ENCODE measurements around the gene KCNG1.

The KCNG1 gene

DNA sequence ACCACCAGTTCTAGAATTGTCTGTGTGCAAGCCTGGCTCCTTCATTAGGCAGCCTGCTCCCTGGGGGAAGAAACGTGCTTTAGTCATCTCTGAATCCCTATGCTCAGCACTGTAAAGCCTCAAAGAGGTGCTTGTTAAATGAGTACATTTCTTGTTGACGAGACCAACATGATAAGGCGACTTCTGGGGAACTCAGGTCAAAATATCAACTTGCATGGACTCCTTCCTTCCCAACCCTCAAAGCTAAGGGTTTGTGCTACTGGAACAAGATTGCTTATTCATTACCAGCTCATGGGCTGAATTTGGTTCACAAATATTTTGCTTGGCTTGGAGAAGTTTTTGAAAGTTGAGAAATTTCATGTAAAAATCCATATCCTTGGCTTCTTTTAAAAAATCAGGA lies 10.6 kb downstream of the KCNG1 start:
- DNase-seq (ENCODE audit: low spot score), result no peak

DNA sequence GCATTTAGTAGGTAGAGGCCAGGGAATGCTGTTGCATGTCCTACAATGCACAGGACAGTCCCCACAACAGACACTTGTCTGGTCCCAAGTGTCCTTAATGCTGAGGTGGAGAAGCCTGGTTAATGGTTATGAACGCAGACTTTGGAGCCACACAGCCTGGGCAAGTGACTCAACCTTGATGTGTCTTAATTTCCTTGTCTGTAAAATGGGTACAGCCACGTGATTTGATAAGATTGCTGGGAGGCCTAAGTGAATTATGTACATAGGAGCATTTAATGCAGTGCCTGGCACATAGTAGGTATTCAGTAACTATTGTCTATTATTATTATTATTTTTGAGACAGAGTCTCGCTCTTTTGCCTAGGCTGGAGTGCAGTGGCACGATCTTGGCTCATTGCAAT lies 11.4 kb downstream of the KCNG1 start:
- DNase-seq (ENCODE audit: low spot score), result no peak

DNA sequence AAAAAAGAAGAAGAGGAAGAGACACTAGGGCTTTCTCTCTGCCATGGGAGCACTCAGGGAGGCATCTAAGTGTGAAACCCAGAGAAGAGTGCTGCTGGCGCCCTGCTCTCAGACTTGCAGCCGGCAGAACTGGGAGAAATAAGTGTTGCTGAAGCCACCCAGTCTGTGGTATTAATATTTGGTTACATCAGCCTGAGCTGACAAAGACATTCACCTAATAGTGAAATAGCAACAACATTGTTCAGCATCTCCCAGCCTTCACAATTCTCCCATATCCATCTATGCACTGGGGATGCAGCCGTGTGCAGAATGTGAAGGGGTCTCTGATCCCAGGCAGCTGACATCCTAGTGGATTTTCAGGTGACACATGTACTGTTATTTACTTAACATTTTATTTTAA lies 12.0 kb downstream of the KCNG1 start:
- DNase-seq (ENCODE audit: low spot score), result no peak

DNA sequence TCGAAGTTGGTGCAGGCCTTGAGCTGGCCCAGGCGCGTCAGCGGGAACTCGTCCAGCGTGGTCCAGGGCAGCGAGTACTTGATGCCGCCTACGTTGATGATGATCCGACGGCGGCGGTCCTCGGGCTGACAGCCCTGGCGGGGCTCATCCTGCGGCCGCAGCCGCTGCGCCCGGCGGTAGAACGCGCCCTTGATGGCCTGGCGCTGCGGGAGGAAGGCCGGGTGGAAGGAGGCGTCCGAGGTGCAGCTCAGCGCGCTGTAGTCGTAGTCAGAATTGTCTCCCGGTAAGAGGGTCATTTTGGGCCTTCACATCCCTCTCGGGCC lies 12.9 kb downstream of the KCNG1 start:
- no peak for DNase-seq (ENCODE audit: low spot score)

DNA sequence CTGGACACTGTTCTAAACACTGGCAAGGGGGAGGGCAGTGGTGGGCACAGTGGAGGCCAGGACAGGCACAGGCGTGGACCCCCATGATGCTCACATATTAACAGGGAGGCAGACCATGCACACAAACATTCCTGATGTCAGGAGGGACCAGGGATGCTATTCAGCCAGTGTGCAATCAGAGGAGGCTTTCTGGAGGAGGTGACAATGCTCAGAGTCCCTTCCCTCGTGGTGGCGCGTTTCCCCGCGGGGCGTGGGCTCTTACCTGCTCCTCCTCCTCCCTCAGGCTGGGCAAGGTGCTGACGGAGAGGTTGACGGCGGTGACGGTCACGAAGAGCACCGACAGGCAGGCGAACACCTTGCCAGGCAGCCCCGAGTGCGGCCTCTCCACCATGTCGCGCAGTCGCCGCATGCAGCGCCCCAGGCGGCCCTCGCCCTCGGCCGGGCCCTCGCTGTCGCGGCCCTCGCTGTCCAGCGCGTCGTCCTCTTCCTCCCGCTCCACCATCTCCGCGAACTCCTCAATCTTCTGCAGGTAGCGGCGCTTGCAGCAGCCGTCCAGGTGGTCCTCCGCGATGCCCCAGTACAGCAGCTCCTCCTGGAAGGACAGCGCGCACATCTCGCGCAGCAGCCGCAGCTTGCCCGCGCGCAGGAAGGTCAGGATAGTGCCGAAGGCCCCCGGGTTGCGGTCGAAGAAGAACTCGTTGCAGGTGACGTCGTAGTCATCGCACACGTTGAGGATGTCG lies 13.4 kb downstream of the KCNG1 start:
- no peak for DNase-seq (ENCODE audit: low spot score)

DNA sequence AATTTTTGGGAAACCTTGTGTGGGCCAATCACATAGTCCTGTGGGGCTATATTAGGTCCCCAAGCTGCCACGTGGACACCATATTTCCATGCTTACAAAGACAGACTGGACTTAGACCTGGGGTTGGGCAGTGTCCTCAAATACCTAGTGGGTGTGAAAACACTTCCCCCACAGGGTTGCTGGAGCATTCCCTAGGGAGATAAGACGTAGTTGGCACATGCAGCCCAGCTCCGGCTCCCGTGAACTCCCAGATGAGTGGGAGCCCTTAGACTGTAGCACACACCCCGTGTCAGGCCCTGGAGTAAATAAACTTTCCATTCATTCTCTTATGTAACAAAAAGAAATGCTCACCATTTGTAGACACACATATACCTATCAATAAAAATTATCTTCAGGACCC lies 14.2 kb downstream of the KCNG1 start:
- no peak for DNase-seq (ENCODE audit: low spot score)

DNA sequence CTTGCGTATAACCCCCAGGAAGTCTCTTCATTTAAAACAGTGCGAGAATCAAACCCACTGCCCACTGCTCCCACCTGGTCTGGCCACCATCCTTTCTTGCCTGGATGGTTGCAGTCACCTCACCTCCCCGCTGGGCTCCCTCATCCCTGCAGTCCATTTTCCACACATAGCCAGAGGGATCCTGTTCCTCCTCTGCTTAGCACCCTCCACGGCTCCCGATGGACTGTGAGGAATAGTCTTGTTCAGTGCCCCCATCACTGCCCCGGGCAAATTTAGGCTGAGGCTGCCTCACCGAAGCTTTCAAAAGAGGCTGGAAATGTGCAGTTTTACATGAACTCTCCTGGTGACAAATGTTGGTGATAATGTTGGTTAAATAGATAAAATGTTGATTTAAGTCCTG lies 17.7 kb downstream of the KCNG1 start:
- DNase-seq (ENCODE audit: low spot score), result no peak

DNA sequence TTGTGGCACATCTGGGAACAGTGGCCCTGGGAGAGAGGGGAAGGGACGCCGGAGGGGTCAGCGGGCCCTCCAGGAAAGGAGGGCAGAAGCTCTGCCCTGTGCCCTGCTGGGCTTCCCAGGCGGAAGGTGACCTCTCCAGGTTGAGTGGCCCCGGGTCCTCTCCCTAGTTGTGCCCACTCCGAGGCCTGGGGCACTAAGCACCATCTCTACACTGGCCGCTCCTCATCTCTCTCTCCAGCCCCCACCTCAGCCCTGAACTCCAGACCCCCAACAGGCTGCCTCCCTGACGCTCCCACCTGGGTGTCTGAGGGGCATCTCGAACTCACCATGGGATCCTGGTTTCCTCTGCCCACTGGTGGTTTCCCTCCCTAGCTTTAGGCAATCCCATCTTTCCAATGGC lies 18.1 kb downstream of the KCNG1 start:
- no peak for DNase-seq (ENCODE audit: low spot score)

DNA sequence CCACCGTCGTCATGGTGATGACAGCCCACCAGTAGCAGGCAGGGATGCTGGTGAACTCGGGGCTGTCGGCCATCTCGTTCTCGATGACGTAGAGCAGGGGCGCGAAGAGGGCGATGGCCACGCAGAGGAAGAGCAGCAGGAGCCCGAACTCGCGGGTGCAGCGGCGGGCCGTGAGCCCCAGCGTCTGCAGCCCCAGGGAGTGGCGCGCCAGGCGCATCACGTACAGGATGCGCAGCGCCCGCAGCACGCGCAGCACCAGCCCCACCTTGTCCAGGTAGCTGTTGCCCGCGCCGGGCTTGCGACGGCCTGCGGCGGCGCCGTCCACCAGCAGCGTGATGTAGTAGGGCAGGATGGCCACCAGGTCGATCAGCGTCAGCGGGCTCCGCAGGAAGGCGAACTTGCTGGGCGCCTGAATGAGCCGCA lies 18.6 kb downstream of the KCNG1 start:
- DNase-seq (ENCODE audit: low spot score), result no peak

DNA sequence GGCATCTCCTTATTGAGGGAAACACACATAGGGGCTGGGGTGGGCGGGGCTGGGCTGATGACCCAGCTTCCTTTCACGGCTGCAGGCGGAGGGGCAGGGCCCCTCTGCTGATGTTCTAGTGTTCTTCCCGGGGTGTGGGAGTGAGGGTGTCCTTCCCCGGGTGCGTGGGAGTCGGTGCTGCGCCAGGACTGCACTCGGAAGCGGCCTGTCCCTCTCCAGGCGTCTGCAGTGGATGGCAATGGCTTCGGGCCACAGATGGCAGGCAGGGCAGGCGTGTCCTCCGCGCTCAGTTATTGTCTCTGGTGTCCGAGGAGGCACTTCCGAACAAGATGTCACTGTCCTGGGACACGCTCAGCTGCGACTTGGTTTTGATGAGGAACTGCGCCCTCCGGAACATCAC lies 19.2 kb downstream of the KCNG1 start:
- no peak for DNase-seq (ENCODE audit: low spot score)

DNA sequence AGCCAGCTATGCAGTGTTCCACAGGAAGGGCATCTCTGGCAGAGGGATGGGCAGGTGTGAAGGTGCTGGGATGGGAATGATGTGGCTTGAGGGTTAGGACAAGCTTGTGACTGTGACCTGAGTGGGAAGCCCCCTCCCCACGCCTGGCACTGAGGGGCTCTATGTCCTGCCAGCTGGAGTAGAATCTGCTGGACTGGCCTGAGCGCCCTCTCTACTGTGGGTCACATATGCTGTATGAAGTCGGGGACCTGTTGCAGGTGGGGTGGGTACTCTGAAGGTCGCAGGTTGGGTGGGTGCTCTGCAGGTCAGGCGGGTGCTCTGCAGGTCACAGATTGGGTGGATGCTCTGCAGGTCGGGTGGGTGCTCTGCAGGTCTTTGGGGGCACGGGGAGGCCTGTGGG lies 20.3 kb downstream of the KCNG1 start:
- no peak for DNase-seq (ENCODE audit: low spot score)

DNA sequence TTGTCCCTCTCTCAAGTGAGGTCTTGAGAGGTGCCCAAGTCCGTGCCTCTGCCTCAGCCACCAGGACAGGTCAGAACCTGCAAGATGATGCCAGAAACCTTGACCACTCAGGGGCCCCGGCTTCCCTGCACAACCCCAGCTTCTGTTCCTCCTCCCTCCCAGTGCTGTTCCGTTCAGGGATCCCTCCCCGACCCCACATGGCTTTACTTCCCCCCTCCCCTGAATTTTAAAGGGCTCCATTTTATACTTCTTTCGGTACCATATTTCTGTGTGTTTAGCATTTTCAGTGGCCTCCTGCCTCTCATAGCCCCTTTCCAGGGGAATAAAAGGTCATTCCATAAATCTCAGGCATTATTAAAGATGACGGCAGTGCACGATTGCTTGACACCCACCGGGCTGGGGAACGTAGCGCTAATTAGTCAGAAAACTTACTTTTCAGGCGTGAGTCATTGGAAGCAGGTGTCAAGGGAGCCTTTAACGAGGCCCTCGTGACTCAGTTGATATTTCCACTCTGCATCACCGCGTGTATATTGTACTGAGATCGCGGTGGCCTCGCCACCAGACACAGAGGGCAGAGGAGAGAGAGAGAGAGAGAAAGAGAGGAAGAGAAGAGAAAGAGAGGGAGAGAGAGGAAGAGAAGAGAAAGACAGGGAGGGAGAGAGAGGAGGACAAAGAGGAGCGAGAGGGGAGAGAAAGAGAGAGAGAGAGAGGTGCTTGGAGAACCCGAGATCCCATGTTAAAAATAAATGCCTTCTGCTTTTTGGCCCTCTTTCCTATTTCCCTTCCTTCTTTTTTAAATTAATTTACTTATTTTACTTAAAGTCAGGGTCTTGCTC lies 21.3 kb downstream of the KCNG1 start:
- no peak for DNase-seq (ENCODE audit: low spot score)

DNA sequence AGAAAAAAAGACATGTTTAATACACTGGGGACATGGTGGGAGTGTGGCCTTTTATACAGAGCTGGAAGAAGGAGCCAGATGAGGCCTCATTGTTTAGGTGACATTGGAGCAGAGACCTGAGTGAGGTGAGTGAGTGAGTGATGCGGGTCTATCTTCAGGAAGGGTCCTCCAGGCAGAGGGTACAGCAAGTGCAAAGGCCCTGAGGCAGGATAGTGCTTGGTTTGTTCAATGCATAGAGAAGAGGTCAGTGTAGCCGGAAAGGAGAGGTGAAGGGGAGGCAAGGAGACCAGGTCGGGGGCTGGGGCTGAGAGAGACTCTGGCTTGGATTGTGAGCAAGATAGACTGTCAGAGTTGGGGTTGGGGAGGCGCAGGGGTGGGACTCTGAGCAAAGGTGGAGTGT lies 23.6 kb downstream of the KCNG1 start:
- DNase-seq (ENCODE audit: low spot score), result no peak

DNA sequence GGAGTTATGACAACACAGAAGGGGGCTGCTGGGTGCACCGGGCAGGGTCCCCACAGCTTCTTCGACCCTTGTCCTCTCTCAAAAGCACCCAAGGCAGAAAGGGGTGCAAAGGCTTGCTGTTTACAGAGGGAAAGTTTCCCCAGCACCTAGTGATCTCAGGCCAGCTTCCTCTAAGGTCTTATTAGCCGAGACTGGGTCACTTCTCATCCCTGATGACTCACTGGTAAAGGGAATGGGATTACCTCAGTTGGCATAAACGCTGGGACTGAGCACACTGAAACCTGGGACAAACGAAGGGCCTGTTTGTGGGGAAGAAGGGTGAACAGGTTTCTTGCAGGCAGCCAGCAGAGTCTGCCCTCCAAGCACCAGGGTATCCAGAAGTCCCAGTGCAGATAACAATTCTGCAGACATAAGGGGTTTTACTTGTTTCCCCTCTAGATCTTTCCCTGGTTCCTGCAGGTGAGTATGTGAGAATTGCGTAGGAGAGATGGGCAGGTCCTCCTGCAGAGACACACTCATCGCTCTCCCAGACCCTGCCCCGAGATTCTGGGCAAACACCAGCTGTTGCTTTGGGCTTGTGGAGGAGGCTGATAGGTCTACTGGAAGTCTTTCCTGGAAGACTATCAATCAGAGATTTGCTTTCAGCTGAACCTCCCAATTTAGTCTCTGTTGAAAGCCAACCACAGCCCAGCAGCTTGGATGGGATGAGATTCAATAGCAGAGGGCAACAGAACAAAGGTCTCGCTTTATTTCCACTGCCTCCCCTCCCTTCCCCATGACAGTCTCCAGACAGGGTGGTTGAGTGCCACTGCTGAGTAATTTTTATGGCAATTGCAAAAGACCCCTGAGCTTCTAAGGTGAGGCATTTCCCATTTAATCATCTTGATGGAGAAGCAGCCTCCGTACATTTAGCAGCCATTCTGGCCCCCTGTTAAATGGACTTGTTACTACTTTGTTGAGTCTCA lies 25.7 kb downstream of the KCNG1 start:
- DNase-seq (ENCODE audit: low spot score), result no peak

DNA sequence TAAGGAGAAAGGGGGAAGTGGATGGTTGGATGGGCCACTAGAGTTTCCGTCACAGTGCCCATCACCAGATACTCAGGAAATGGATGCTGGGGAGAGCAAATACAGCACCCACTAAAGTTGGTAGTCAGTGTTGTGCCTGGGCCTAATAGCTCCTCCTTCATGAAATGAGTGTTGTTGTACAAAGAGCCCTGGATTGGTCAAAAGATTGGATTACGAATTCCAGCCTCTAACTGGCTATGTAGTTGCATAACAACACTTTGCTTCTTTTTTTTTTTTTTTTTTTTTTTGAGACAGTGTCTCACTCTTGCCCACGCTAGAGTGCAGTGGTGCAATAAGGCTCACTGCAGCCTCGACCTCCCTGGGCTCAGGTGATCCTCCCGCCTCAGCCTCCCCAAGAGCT lies 27.4 kb downstream of the KCNG1 start:
- DNase-seq (ENCODE audit: low spot score), result peak; percentile 45

DNA sequence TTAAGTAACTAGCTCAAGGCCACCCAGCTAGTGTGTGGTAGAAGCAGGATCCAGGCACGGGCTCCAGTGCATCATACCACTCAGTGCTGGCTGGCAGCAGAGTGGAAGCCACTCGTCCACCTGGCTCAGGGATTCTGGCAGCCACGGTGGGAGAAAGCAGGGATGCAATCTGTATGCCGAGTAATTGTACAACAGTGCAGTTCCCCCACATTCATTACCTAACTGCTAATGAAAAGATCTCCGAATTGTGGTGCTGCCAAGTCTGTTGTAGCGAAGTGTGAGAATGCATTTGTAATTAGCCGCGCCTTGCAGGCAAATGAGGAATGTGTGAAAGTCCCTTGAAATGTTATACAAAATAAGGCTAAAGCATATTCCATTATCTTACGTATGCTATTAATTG lies 29.0 kb downstream of the KCNG1 start:
- DNase-seq (ENCODE audit: low spot score), result no peak

DNA sequence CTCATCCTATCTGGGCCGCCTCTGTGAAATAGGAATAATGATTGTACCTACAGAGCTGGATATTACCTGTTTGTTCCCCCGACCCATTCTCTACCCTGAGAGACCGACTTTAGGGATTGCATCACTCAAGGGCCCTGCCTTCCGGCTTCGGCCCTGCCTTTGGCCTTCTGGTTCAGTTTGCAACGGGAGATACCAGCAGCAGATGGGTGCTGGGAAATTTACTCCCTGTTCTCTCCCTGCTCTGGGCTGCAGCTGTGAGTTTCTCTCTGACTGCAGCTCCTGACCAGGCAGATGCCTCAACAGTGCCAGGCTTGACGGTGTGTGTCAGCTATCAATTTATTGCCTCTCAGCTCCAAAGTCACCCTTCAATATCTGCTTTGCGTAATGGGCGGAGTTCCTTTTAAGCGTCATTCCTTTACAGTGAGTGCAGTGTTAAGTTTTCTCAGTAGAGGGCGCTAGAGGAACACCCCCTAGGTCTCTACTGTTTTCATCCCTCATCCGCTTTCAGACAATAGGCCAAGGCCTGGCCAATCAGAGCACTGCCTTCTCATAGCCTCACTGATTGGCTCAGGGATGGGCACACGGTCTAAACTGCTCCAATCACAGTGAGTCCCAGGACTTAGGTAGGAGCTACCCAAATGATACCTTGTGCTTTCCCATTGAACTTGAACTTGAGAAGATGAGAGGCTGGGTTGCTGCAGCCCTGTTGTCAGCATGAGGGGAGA lies 30.0 kb downstream of the KCNG1 start:
- DNase-seq (ENCODE audit: low spot score), result peak; percentile 84

DNA sequence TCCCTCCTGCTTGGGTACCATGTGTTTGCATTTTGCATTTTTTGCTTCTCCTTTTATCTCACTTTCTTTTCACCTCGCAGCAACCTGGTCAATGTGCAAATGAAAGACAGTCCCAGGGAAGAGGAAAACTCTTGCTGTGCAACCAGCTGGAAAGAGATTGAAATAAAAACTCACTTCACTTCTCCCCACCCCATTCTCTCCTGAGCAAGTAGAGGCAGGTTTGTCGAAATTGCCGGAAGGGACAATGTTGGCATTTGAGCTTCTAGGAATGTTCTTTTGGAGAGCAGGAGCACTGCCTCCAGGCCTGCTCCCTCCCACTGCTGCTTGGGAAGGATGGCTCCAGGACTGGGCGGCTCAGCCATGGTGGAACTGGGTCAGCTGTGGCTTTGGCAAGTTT lies 30.6 kb downstream of the KCNG1 start:
- DNase-seq (ENCODE audit: low spot score), result no peak

DNA sequence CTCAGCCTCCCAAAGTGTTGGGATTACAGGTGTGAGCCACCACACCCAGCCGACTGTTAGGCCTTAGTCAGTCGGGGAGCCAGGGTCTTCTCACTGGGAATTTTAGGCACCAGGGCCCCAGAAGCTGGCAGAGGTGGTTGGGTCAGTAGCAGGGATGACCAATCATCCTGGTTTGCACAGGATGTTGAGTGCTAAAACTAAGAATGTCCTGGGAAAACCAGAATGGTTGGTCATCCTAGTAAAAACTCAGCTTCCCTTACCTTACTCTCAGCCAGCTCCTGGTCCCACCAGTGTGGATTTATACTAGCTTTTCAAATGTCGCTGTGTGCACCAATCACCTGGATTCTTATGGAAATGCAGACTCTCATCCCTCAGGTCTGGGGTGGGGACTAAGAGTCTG lies 31.8 kb downstream of the KCNG1 start:
- DNase-seq (ENCODE audit: low spot score), result no peak

DNA sequence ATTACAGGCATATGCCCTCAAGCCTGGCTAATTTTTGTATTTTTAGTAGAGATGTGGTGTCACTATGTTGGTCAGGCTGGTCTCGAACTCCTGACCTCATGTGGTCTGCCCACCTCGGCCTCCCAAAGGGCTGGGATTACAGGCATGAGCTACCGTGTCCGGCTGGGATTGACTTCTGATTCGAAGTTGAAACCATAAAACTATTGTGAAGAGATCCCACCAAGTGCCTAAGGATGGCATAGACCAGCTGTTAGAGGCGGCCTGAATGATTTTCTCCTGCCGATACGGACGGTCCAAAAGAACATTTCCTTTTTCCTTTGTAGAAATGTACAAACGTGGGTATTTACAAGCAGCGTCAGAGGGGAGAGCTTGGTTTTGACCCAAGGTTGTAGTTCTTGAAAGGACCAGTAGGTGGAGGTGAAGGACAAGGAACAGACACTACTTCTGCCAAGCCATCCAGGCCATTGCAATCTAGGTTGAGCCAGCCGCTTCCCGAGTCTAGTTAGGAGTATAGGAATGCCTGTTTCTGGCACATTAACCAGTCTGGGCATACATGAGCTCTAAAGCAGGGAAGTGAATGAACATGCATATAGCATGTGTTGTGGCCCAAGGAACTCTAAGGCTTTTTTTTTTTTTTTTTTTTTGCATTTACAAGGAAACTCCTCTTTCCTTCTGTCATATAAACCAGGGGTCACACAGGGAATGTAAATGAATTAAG lies 35.3 kb downstream of the KCNG1 start:
- peak; percentile 79 for DNase-seq (ENCODE audit: low spot score)

DNA sequence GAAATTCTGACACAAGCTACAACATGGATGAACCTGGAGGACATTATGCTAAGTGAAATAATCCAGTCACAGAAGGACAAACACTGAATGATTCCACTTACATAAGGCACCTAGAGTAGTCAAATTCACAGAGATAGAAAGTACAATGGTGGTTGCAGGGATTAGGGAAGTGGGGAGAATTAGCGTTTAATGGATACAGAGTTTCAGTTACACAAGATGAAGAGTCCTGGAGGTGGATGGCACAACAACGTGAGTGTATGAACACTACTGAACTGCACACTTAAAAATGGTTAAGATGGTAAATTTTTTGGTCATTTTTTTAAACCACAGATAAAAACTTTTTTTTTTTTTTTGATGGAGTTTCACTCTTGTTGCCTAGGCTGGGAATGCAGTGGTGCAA lies 39.6 kb downstream of the KCNG1 start:
- no peak for DNase-seq (ENCODE audit: low spot score)

Measured in AG08396 (cell line).